ENCODE measurements around the gene MME. TPM values are rescaled to one million over a fixed set of nuclear protein-coding genes. Genes with fewer than 3 reads are reported as not detected.

Gene MME
- total and polyA plus RNA-seq, 2 of the 4 experiments (the other 2 are of a cell fraction): 11.7 to 22.8 TPM

DNA sequence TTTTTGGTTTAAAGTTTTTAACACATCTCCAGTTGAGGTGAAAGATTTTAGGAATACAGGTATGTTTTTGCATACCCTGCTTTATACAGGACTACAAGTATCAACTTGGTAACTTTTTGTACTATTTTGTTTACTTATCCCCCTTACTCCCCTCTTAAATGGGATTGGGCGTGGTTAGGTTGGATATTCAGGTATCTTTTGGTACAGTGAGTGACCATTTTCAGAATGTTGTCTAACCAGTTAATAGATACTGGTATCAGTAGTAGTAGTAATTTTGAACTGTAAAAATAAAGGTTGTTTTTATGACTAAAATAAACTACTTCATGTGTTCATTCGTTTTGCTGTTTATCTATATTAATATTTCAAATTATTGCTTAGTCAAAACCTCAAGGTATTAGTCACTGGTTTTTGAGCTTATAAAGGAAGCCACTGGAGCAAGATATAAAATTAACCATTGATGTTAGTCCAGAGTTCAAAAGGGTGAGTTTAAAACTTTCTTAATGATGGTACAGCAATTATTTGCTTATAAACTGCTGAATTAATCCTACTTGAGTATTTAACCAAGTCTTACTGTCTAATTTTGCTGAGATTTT lies 3.3 kb downstream of the MME start:
- no peak overlapping the region for H4K5ac ChIP-seq (ENCODE audit: low read depth, low read length)
- ChIA-PET POLR2A (ENCODE audit: unreplicated experiment) (no interaction called here), CTCF (no interaction called here)
- H3K9ac ChIP-seq (ENCODE audit: low read depth, low read length): no peak overlapping the region
- H3K9me1 ChIP-seq (ENCODE audit: insufficient read depth, low read length): no peaks in the 10 kb centered on the region; the same call in 1 of the 2 replicates
- no peak overlapping the region for H4K91ac ChIP-seq (ENCODE audit: insufficient read depth, low read depth, low read length)
- in situ Hi-C loops (cut with MboI; ENCODE audit: low sequenced_read_pairs) (no loop called here), intact Hi-C loops (cut with micrococcal nuclease) (no loop called here), dilution Hi-C loops (cut with HindIII; ENCODE audit: low sequenced_read_pairs, unreplicated experiment) (no loop called here)
- H3K4me3 ChIP-seq (ENCODE audit: insufficient read depth, low read depth, low read length): no peak overlapping the region
- no peak overlapping the region for H2BK20ac ChIP-seq (ENCODE audit: low read depth, low read length)
- no CpG with 5 or more reads among the region's 2 CpGs for WGBS, 2 experiments (ENCODE audit: extremely low coverage in 2 of 2, insufficient read length in 1 of 2)
- ATAC-seq (ENCODE audit: low read depth): no peak
- no peak overlapping the region for H2BK120ac ChIP-seq (ENCODE audit: low read depth, low read length)
- no peak overlapping the region for H3K14ac ChIP-seq (replicated peaks; ENCODE audit: low read depth, low read length)
- no peak overlapping the region for H2BK5ac ChIP-seq (ENCODE audit: low read depth, low read length, poor library complexity, severe bottlenecking)
- peaks cover 5% of the 10 kb centered on the region for H3K27me3 ChIP-seq (ENCODE audit: control insufficient read depth, insufficient read depth, low read length)
- H3K23ac ChIP-seq (ENCODE audit: low read depth, low read length): no peak overlapping the region
- H3K18ac ChIP-seq (ENCODE audit: low read depth, low read length): no peak overlapping the region
- DNase-seq: peak; percentile 20
- H3K56ac ChIP-seq (ENCODE audit: extremely low read depth, insufficient read depth, low read length): no peak overlapping the region
- no peak overlapping the region for H2BK15ac ChIP-seq (ENCODE audit: low read depth, low read length)
- no peaks in the 10 kb centered on the region for H3K9me3 ChIP-seq (ENCODE audit: control insufficient read depth, insufficient read depth, low read length)
- H3K79me1 ChIP-seq (ENCODE audit: low read depth in 1 of 2, low read length in 2 of 2): no peaks in the 10 kb centered on the region; a peak in 1 of 4 replicates
- TF ChIP-seq MAFK (IDR thresholded peaks at IDR 0.05; ENCODE audit: low read depth, low read length) (no peak), SMC3 (IDR thresholded peaks at IDR 0.05; ENCODE audit: low read depth, low read length) (no peak), RCOR1 (IDR thresholded peaks at IDR 0.05; ENCODE audit: insufficient replicate concordance, low read length) (no peak), ELK1 (IDR thresholded peaks at IDR 0.05; ENCODE audit: borderline replicate concordance, low read depth, low read length) (no peak), MAZ (IDR thresholded peaks at IDR 0.05; ENCODE audit: borderline replicate concordance, low read depth, low read length) (no peak), CEBPB (IDR thresholded peaks at IDR 0.05; ENCODE audit: low read depth, low read length) (no peak), CTCF (conservative IDR thresholded peaks at IDR 0.05; ENCODE audit: low read depth, low read length) (no peak), RFX5 (IDR thresholded peaks at IDR 0.05; ENCODE audit: low read depth, low read length) (no peak), BHLHE40 (IDR thresholded peaks at IDR 0.05; ENCODE audit: low read depth, low read length) (no peak), CHD1 (IDR thresholded peaks at IDR 0.05; ENCODE audit: low read depth, low read length) (no peak), POLR2A (IDR thresholded peaks at IDR 0.05; ENCODE audit: low read depth, low read length) (no peak), NFE2L2 (IDR thresholded peaks at IDR 0.05; ENCODE audit: low read depth, low read length) (no peak), MXI1 (IDR thresholded peaks at IDR 0.05; ENCODE audit: borderline replicate concordance, low read depth, low read length) (no peak), RAD21 (IDR thresholded peaks at IDR 0.05; ENCODE audit: low read length) (no peak), FOS (IDR thresholded peaks at IDR 0.05; ENCODE audit: low read depth, low read length) (no peak), USF2 (IDR thresholded peaks at IDR 0.05; ENCODE audit: low read depth, low read length) (no peak)
- no peak overlapping the region for H3K4me2 ChIP-seq (ENCODE audit: low read depth, low read length)
- H2AK9ac ChIP-seq (replicated peaks; ENCODE audit: low read depth, low read length, poor library complexity): no peak overlapping the region
- H2AK5ac ChIP-seq (ENCODE audit: low read depth, low read length): no peak overlapping the region
- BruUV-seq (replicated peaks): no TSS peak
- 0 out of 2 replicates have a peak, but pooled peaks cover 3% of the 10 kb centered on the region for H3K4me1 ChIP-seq (ENCODE audit: control insufficient read depth, insufficient read depth, low read length)
- H2AFZ ChIP-seq (replicated peaks; ENCODE audit: low read length, poor library complexity): no peak overlapping the region
- no peaks in the 10 kb centered on the region for H4K20me1 ChIP-seq (ENCODE audit: insufficient read depth, low read length)
- peaks cover 2% of the 10 kb centered on the region; the same call in 1 of the 2 replicates for H3K36me3 ChIP-seq (ENCODE audit: control insufficient read depth, insufficient read depth, low read length)
- no peak overlapping the region for H3K27ac ChIP-seq (ENCODE audit: insufficient read depth, low read length)
- no peak overlapping the region for H3K4ac ChIP-seq (ENCODE audit: low read depth, low read length)
- no peak overlapping the region for H4K8ac ChIP-seq (ENCODE audit: low read depth in 2 of 2, low read length in 2 of 2)
